ENCODE measurements around the gene MEIS2.

MEIS2 gene

DNA sequence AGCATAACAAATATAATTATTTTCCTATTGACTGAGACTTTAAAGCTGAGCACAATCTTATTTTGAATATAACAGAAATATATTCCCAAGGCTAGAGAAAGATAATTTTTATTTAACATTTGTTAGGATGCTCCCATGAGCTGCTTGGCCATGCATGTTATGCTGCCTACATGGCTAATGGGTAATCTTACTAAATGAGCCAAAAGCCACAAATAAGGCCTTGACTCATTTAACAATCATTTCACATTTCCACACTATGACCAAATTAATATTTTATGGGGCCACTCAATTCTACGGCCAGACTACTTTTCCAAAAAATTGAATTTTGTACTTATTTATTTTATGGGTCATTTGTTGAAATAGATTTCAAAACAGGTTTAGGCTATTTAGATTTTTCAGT, 141.7 kb downstream of the MEIS2 start:
- DNase-seq: no peak

DNA sequence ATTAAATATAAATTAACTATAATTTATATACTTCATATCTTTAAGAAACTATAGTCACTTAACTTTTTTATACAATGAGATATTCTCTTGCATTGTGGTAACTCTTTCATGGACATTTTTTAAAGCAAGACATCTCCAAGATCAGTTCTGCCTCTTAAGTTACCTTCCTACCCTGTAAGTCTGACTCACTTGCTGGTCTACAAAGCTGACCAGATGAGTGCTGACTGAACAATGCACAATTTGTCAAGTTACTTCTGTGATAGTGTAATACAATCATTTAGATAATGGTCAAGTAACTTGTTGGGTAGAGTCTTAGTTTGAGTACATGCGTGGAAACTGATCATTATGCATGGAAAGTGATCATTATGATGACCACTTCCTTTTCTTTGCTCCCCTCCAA, 145.9 kb downstream of the MEIS2 start:
- DNase-seq: no peak

DNA sequence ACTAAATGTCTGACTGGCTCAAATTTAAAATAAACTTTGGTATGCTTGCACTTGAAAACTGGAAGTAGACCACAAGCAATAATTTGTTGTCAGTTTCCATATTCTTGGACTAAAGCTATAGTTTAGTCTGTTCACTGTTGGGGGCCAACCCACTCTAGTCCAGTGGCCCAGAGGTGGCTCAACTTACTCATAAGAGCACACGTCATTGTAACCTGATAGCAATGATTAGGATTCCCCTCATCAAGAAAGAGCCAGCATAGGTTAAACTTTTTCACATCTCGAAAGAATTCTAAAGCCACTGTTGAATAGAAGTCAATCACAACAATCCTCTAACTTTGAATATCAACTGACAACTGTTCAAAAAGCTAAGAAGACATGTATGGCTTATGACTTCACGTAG, 147.0 kb downstream of the MEIS2 start:
- DNase-seq: no peak

DNA sequence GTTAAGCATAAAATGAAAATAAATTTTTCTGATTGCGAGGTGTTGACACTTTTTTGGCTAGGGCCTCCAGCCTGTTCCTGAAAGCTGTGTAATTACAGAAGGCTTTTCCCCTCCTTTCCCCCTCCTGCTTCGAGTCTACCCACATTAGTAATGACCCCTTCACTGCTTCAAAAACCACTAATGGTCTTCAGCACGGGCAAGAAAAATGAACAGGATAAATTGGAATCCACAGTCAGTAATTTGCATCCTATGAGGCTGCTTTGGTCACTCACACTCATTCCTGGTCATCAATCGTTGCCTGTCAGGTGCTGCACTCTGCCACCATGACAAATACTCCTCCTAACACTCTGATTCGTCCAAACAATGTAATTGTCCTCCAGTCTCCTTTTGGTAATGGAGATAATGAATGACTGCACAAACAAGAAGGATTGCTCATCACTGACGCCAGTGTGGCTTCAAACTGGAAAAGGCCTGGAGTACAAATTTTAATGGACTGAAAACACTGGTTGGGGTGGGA, 148.6 kb downstream of the MEIS2 start:
- no peak for DNase-seq

DNA sequence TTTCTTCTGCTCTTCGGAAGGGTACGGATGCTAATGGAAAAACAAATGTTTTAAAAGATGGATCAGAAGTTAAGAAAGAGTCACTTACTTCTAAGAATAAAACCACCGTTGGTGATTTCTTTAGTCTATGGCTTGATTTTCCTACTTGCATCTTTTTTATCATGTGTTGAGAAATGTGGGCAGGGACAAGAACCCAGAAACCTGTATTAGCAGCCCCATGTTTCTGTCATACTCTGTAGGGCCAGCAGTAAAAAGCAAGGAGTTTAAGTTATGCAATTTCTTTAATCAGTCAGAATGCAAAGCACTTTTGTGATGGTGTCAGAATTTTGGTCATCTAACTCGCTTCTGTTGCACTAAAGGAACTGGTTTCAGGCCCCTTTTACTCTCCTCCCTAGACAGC, 150.0 kb downstream of the MEIS2 start:
- DNase-seq: no peak

DNA sequence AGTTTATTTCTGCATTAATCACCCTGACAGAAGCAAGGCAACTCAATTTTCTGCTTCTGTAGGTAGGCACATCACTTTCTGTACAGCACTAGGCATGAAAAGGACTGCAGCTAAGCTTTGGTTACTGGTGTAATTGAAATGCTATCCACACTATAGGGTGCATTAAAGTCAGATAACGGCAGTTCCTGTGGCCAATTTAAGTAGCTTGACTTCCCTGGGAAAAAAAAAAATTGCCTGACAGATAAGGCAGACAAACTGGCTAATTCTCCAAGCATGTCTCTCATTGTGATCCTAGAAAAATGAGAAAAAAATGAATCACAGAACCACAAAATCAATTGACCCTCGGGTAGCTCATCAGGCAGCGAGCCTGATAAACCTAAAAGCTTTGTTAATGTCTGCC, 151.4 kb downstream of the MEIS2 start:
- no peak for DNase-seq

DNA sequence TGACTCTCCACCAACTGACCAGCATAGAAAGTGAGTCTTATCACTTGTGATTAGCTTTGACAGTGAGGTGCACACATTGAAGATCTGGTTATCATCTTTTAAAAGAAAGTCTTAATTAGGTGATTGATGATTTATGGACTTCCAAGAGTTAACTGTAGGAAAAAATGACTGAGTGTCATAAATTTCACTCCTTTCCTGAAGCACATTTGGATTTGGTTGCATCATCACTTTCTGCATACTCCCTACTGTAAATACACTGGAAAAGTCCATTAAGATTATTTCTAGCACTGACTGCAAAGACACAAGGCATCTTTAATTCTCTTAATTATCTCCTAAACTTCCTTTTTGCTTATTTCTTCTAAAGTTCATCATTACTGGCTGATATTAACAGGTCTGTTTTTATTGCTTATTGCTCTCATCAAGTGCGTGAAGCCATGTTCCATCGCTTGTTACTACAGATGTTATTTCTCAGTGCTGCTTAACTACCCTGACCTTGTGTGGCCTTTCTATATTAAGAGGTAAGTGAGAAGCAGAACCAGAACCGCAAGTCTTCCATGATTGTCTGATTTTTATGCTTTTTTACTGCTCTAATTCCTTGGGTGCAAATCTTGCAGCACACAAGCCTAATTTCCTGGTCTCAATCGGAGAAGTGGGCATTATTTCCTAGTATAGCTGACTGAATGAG, 153.2 kb downstream of the MEIS2 start:
- DNase-seq: no peak

DNA sequence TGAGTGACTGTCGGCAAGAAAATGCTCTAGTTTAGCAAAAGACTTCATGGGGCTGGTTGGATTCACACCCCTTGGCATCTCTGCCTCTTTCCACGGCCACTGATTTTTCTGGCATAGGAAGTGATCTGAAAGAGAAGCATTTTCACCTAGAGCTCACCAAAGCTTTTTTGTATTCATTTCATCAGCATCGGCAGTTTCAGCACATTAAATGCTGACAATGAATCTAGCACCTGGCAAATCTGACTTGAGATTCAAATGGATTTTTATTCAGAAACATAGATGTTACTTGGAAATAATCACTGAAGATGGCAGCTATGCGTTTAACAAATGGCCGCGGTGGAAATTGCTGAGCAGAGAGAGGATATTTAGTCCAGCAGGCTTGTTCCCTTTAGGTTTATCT, 155.9 kb downstream of the MEIS2 start:
- no peak for DNase-seq

DNA sequence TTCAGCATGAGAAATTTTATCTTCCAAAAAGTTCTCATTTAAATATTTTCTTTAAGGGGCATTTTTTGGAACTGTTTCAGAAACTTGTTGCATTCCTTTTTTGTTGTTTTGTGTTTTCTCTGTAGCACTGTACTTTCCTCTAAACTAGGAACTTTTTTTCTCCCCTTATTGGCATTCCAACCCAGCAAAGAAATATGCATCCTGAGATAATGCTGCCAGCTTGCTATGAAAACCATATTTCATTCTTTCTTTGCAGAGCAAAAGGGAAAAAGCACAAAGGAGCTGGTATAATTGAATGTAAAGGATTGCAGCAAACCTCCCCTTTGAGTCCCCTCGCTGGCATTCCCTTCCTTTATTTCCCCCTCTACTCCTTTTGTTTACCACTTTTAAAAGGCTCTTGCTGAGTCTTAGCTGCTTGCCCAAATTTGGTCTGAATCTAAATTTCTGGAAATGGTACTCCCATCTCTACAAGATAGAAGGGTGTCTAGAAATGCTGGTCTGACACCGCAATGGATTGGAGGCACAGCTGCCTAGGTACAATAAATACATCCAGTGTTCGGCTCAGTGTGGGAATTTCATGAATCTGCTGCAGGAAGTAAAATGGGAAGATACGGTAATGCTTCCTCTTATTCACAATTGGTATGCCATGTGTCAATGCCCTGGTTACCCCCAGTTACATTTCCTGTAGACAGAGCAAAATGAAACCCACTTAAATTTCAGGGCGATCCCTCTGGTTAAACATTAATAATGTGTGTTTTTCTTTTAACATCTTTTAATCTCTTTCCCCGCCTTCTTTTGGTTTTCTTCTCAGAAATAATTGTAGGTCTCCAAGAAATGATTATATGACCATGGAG, 156.6 kb downstream of the MEIS2 start:
- no peak for DNase-seq

DNA sequence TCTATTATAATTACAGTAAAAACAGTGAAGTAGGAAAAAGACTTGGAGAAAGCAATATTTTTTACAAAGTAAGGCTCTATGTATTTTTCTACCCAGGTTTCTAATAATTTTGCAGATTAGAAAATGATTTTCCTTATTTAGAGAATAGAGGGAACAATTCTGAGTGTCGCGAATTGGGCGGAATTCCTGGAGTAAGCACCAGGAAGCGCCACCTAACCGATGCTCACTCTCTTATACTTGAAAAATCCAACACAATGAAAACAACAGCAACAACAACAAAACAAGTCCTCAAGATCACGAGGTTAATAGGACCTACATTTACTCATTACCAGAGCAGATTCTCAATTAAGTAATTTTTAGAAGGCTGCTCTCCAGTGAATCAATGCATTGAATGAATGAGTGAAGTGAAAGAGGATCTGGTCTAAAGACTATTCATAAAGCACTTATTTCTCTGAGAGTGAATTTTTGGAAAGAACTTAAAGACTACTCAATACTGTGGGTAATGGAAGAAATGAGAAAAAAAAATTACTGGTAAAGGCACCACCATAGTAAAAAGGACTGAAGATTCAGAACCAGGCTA, 158.0 kb downstream of the MEIS2 start:
- DNase-seq: no peak

DNA sequence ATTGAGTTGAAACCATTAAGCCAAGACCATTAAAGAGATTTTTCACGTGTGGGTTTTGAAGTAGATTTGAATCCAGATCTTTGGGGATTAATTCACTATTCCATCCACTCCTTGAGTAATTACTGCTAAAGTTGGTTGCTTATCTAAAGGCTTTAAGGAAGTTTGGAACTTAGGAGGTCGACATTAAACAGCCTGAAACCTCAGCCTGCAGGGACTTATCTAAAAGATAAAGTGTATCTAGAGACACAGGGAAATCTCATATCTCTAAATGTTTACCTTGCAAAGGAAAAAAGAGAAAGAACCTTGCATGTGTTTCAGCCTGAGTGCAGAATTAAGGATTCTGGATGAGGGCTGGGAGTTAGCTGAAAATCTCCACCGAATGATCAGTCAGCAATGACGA, 158.6 kb downstream of the MEIS2 start:
- DNase-seq: no peak

DNA sequence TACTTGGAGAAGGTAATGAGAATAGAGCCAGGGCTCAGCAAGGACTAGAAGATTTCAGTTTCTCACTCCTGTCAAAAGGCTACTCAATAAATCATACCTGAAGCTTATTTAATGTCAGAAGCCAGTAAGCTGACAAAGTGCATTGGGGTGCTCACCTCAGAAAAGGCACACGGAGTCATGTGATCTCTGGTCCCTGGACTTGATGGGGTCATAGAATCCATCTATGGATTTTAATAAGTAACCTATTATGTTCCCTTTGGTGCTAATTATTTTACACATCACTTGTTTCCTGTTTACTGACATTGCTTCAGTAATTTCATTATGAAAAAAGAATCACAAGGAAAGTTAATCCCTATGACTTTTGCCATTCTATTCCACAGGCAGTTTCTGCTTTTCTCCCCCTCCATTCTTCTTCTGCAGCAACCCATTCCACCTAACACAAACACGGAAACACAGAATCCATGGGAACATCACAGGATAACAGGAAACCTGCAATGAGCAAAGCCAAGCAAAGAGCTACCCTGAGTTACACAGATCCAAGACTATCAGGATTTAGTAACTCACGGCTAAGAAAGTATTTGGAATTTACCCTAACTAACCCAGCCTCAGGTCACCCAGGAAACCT, 159.6 kb downstream of the MEIS2 start:
- no peak for DNase-seq

DNA sequence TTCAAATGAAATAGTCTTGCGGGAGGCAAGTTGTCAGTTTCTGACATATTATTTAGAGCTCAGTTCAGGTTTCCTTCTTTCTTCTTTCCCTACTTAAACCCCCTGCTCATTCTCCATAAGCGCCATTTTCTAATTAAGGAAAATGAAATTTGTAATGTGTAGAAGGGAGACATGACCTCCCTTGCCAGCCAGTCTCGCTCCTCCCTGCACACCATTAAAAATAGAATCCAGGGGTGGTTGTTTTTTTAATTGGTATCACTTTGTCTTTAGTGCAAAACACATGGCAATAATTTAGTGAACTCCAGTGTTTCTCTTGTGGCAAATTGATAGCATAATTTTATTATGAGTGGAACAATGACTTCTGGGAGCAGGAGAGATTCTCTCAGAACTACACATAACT, 160.1 kb downstream of the MEIS2 start:
- no peak for DNase-seq

DNA sequence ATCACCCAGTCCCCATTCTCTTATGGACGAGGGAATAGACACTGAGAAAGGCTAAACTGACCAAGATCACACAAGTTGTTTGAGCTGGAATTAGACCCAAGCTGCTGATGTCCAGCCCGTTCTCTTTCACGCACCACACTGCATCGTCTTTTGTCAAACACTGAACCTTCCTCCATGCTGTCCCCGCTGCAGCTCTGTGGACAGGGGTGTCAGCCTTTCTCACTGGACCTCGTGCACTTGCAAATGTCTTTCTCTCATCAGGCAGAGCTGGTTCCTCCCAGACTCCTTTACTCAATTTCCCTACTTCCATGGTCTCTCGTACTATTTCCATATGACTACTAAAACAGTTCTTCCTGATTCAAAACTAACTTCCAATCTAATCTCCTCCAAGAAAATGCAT, 161.6 kb downstream of the MEIS2 start:
- no peak for DNase-seq

DNA sequence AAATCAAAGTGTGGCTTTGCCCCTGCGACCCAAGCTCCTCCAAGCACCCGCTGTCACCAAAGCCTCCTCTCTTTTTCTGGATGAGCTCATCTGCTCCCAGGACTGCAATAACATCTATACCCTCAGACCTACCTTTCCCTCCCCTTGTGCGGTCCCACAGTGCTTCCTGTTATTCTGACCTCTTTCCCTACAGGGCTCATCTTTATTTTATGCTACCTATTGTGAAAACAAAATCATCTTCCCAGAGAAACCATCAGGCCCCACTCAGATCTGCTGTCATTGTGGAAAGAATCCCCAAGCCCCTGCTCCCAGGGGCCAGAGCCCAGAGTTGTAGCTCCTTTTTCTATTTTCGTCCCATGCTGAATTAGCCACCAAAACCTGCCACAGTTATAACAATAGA, 162.2 kb downstream of the MEIS2 start:
- DNase-seq: no peak

DNA sequence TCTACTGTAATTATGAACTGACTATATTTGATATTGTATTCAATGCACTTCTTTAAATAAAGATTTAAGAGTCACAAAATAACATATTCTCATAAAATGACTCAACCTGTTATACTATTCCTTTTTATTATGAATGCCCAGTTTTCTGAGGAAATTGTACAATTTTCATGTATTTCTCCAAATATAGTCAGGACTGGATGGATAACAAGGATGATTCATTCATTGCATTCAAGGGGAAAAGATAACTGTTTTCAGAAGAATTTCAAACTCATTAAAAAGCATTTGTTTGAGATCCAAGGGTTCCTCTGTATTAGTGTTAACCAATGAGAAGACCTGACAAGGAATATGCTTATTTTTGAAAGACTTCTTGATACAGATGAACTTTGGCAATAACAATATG, 163.7 kb downstream of the MEIS2 start:
- no peak for DNase-seq

DNA sequence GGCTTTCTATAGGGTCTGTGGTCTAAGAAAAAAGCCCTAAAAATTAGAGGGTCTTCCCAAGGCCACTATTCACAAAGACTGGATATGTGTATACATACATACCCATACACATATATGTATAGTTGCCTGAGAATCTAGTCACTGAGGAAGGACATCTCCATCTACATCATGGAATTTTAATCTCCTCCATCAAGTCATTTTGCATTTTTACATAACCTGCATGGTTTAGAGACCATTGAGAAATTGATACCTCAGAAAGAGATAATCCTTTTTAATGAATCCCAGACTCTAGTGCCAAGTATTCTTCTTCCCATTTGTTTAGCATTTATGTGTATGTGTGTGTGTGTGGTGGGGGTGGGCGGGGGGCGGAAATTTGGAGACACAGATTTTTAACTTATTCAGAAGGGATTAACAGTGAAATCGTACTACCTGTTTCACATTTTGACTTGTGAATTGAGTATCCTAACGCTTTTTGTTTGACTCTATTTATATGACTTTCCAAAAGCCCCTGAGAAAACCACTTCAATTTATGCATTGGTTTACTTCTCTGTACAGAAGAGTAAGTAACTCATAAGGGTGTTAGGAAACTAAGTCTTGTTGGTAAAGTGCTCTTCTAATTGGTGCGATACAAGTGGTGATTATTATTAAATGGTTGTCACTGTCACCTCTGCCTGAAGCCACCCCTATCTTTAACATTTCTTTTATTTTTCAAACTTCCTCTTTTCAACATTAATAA, 166.9 kb downstream of the MEIS2 start:
- DNase-seq: no peak

DNA sequence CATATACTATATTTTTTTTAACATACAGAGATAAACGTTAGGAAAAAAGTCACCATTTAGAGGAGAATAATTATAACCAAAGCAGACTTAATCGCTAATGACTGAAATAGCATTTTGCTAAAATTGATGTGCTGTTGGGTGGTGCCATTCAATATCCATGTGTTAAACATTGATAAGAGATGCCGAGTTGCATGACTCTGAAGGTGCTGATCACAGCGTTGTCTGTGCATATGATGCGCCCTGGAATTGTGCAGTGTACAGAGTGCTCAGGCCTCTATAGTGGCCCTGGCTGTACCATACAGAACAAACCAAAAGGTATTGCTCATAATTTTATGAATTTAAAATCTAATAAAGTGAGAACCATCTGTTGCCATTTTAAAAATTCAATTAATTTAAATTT, 168.3 kb downstream of the MEIS2 start:
- no peak for DNase-seq

DNA sequence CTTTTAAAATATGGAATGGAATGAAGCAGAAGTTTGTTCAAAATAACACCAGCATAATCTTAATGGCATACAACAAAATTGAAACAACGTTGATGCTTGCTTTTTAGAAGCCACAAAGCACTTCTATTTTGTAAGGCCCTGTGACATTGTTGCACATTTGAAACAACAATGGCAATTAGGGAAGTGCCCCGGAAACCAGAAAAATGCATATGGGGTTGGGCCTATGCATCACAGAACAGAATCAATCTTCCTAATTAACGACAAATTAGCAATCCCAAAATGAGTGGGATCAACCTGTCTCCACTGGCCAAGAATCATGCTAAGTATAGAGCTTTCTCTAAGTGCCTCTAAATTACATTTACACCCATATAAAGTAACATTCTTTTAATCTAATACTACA, 168.9 kb downstream of the MEIS2 start:
- DNase-seq: no peak

DNA sequence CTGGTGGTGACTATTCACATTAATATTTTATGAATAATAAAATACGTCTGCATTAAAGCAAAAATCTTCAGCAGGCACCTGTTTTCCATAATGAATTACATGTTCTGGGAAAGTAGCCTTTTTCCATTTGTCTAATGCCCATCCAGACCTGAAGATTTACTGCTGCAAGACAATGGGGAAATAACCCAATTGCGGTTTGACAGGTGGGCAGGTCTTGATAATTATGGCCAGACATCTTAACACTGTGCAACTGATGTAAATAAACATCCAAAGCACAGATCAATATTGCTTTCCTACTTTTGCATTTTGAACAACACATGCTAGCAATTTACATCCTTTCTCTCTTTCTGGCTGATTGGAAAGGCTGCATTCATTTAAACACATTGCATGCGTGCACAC, 173.9 kb downstream of the MEIS2 start:
- DNase-seq: no peak

DNA sequence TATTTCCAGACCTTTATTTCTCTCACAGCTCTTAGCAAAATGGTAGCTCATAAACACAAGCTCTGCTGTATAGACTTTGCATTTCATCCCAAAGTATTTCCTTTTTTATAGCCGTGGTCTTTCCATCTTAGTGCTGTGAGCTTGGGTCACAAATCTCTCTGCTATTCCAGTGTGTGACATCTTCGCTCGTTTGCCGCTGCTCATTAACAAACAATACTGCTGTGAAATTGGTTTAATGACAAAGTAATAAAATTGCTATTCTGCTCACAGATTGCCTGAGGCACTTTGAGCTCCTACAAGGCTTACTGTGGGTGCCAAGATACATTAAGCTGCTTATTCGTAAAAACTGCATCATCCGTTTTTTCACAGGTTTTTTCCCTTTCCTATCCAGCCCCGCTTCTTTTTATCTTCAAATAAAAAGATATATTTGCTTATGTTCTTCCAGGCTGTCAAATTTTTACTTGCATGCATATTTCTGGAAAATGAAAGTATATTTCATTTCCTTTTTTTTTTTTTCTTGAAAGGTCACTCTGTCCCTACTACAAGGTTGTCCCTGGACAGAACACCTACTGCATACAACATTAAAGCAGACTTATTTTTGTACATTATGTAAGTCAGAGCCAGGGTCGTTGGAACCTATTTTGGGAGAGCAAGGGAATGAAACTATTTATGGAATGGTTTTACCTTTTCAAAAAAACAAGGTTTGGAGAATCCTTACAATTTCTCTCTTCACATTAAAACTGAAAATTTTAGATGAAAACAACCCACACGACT, 174.5 kb downstream of the MEIS2 start:
- no peak for DNase-seq

DNA sequence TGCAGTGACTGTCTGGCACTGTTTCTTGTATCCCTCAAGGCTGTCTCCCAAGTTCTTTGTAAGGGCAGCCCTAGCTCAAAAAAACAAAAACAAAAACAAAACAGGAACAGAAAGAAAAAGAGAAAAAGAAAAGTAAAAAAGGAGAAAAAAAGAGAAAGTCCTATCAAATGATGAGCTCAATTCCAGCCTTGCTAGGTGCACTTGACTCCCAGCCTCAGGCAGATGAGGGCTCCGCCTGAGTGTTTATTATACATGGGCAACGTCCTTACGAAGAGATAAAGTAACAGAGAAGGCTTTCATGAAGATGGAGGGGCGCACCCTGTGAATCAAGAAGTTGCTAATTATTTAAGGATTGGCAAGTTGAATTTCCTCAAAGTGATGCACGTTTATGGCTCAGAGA, 175.3 kb downstream of the MEIS2 start:
- DNase-seq: no peak
